ENCODE measurements around the gene TNMD. TPM values are rescaled to one million over a fixed set of nuclear protein-coding genes. Genes with fewer than 3 reads are reported as not detected.

The TNMD gene
- total RNA-seq, result not detected in 2 replicates

DNA sequence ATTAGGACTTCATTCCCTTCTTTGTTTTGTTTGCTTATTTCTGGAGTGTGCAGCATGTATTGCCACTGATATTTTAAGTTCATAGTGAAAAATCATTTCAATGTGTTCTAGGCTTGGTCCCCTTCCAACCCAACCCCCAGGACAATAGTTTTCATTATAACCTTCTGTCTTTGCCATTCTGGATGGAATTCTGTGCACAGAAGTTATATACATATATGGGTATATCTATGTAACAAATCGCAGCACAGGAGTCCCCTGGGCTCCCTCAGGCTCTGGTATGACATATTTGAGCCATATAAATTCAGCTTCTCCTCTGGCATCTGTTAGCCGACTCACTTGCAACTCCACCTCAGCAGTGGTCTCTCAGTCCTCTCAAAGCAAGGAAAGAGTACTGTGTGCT, at the start of gene TNMD:
Gene TNMD (plus strand): TSS at position 326 of the 400 bp plus-strand sequence. CDS start 83 bp downstream, outside the sequence.

DNA sequence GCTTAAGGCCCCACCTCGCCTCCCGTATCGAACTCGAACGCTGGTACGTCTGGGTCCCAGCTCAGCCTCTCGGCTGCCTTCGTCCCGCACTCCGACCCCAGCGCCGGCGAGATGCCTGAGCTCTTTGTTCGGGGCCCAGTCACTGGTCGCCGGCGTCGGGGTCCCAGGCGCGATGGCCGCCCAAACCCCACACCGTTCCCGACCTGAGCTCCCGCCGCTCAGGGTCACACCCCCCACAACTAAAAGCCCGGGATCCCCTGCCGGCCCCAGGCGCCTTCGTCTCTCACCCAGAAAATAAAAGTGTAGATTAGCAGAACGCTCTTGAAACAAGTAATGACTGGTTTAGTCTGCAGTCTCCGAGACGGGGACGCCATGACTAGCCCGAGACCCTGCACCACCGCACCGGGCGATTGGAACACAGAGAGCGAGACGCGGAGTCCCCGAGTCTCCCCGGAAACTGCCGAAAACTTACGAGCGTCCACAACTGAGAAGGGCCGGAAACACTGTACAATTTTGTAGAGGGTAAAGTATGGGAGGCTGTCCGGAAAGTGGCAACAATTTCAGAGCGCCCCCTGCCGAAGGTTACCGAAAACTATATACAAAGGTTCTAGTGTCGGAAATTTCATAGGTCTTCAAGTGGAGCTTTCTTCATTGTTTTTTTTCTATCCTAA, 51.7 kb downstream of the TNMD start, which contains the start of gene TSPAN6:
Gene TSPAN6 (minus strand): TSS at position 486 of the 671 bp plus-strand sequence. CDS start 112 bp downstream, at position 374.

DNA sequence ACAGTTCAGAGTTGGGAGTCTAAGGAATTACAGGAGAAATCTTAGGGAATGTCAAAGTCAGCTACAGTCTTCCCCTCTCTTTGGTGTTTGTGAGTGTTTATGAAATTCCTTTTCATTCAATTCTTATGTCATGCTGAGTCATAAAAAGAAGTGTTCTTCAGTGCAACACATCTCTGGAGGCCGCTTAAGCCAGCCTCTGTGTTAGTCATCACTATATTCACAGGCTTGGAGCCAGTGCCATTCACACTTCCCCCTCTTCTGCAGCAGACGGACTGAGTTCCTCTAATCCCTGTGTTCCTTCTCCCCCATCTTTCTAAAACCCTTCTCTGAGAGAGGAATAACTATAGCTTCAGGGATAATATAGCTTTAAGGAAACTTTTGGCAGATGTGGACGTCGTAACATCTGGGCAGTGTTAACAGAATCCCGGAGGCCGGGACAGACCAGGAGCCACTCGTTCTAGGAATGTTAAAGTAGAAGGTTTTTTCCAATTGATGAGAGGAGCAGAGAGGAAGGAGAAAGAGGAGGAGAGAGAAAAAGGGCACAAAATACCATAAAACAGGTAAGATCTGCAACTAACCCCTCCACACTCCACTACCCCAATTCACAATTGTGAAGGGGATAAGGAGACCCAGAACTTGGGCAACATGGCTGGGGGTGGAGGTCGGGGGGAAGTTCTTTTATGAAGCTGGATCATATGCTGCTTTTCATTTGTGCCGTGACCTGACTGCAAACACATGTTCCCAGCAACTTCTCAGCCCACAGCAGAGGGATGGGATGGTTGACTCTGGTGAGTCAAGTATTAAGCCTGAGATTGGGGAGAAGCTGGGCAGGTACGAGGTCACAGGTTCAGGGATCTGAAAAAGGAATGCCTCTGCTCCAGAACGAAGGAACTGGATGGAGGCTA, 59.5 kb downstream of the TNMD start, which contains the start of gene SRPX2:
Gene SRPX2 (plus strand): TSS at position 244 of the 905 bp plus-strand sequence. CDS start 2,124 bp downstream, outside the sequence.

Other genes starting within 250 kb of the TNMD start
- gene PCDH19, start 174.7 kb upstream of the TNMD start, total RNA-seq, result under 0.01 TPM in 1 of 2 replicates, not detected in the other
- 19.8 and 23.4 TPM in 2 replicates for gene TSPAN6, start 51.9 kb downstream of the TNMD start, total RNA-seq
- 61.3 and 65.2 TPM in 2 replicates for gene SRPX2, start 59.3 kb downstream of the TNMD start, total RNA-seq
- 6.1 and 7.1 TPM in 2 replicates for gene SYTL4, start 147.2 kb downstream of the TNMD start, total RNA-seq
- 23.9 and 33.2 TPM in 2 replicates for gene CSTF2, start 235.5 kb downstream of the TNMD start, total RNA-seq

All from myometrial cell (primary cell).